HAP-1 (cell line): ENCODE data around the gene PLA2G4D.
A peak's percentile ranks its signal among the peaks of the same experiment; 100 is the strongest.

Experiments
- DNase-seq, 2 experiments: peaks; one replicate each; pipeline ENCODE4 v3.0.0-alpha.2; 2016 to 2020; ENCODE audit warnings: low spot score in 2 of 2
- H3K27me3 ChIP-seq: fragments of 250-450 bp; sonication (Bioruptor Pico); 2 replicates; pipeline ENCODE4 v1.5.1; 2020; ENCODE audit warnings: low read depth, mild to moderate bottlenecking, moderate library complexity
- H3K36me3 ChIP-seq: fragments of 250-450 bp; sonication (Bioruptor Pico); replicated peaks from 2 replicates; pipeline ENCODE4 v1.5.1; 2020; ENCODE audit warnings: mild to moderate bottlenecking
- H3K4me1 ChIP-seq: fragments of 250-450 bp; sonication (Bioruptor Pico); 2 replicates; pipeline ENCODE4 v1.5.1; 2020; ENCODE audit warnings: mild to moderate bottlenecking
- H3K4me3 ChIP-seq: fragments of 250-450 bp; sonication (Bioruptor Pico); 2 replicates; pipeline ENCODE4 v1.5.1; 2020; ENCODE audit warnings: mild to moderate bottlenecking, moderate library complexity
- H3K9me3 ChIP-seq: fragments of 250-450 bp; sonication (Bioruptor Pico); 2 replicates; pipeline ENCODE4 v1.5.1; 2020; ENCODE audit warnings: mild to moderate bottlenecking, moderate library complexity
- in situ Hi-C: fragments of 300-500 bp; cut with MboI; formaldehyde crosslinking; loops from 3 replicates; pipeline ENCODE4 v1.14.3; 2020; ENCODE audit warnings: low sequenced_read_pairs, inconsistent platforms, mixed read lengths

The PLA2G4D gene

DNA sequence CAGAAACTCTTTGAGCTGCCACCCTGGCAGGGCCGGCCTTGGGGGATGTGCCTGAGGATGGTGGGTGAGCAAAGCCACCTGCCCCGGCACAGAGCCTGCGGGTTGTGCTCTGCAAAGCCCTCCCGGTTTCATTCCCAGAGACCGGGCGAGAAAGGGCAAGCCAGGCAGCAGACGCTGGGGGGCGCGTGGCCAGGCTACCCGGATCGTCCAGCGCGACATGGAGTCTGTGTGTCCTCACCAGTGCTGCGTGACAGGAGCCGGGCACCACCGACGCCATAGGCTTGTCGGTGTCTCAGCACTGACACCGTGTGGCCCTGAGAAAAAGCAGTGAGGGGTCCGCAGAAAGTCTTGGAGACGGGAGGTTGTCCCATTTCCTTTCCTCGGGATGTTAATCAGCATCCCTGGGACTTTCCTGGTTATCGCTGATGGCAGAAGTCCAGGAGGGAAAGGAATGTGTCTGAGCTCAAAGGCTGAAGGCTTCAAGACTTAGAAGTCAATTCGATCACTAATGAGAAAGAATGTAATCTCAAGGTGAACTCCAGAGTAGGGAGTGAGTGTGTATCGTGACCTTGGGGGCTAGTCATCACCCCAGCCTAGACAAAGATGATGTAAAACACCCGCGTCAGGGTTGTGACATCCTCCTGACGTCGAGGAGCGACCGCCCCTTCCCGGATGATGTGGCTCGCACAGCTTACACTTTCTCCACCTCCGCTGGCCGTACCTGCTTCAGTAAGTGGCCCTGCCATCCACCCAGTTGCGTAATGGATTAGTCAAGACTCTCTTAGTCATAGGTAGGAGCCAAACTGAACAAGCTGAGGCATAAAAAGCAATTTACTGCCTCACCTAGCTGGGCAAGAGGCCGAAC is 37.2 kb downstream of the PLA2G4D start:
- 0 out of 2 replicates have a peak, but pooled peaks cover 2% of the 10 kb centered on the region for H3K4me1 ChIP-seq
- H3K36me3 ChIP-seq: no peaks in the 10 kb centered on the region
- no peaks in the 10 kb centered on the region for H3K9me3 ChIP-seq
- no peaks in the 10 kb centered on the region for H3K27me3 ChIP-seq
- H3K4me3 ChIP-seq: no peak overlapping the region
- DNase-seq: peak; percentile 68 to 87
- in situ Hi-C loops: no loop called here

DNA sequence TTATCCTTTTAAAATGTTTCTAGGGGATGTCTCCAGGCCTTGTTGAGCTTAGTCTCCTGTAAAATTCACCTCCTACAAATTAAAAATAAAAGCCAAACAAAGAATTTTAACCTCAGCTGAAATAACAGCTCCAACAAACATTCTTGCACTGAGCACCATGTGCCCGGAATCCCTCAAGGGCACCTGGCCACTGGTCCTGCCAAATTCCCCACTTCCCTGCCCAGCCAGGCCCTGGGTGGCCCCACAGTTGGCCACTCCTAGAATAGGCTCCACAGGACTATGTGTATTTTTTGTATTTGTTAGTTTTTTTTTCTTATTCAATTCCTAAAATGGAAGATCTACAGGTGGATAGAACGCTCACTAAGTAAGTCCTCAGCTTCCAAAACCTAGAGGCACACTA is 40.4 kb downstream of the PLA2G4D start:
- no peak for DNase-seq
- no peaks in the 10 kb centered on the region for H3K9me3 ChIP-seq
- in situ Hi-C loops: no loop called here

DNA sequence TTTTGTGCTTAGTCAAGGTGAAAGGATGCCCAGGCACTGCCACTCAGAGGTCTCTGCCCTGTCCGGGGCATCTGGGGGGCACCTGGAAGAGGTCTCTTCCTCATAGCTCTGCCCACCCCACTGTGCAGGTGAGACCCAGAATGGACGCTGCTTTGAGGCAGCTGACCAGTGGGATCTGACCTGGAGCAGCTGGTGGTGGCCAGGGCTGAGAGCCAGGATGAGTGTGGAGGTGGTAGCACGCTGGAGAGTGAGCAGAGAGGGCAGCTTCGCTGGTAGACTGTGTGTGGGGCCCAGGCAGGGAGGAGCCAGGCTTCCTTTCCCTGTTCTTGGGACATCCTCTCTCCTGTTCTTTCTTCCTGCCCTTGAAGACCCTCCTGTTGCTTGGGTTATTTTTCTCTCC is 41.4 kb downstream of the PLA2G4D start:
- H3K27me3 ChIP-seq: no peaks in the 10 kb centered on the region; the same call in 1 of the 2 replicates
- H3K36me3 ChIP-seq: no peaks in the 10 kb centered on the region
- no peaks in the 10 kb centered on the region for H3K9me3 ChIP-seq
- H3K4me1 ChIP-seq: 0 out of 2 replicates have a peak, but pooled peaks cover 2% of the 10 kb centered on the region
- DNase-seq: no peak
- no peak overlapping the region for H3K4me3 ChIP-seq
- in situ Hi-C loops: no loop called here

More for the DNA sequence above, 40.4 kb downstream of the PLA2G4D start:
- 0 out of 2 replicates have a peak, but pooled peaks cover 2% of the 10 kb centered on the region for H3K4me1 ChIP-seq
- H3K27me3 ChIP-seq: no peaks in the 10 kb centered on the region; the same call in 1 of the 2 replicates
- no peak overlapping the region for H3K4me3 ChIP-seq
- H3K36me3 ChIP-seq: no peaks in the 10 kb centered on the region

GRCh38 chr15:42050484-42051255 is 43.7 kb downstream of the PLA2G4D start:
- no peaks in the 10 kb centered on the region for H3K4me1 ChIP-seq
- no peaks in the 10 kb centered on the region for H3K36me3 ChIP-seq
- no peak for DNase-seq
- no peaks in the 10 kb centered on the region for H3K9me3 ChIP-seq
- H3K27me3 ChIP-seq: no peaks in the 10 kb centered on the region; the same call in 1 of the 2 replicates
- in situ Hi-C loops: no loop called here
- H3K4me3 ChIP-seq: no peak overlapping the region

- in situ Hi-C loops: no loop called here
- DNase-seq: no peak
Measured at GRCh38 chr15:42048821-42049200, 45.6 kb downstream of the PLA2G4D start.

DNA sequence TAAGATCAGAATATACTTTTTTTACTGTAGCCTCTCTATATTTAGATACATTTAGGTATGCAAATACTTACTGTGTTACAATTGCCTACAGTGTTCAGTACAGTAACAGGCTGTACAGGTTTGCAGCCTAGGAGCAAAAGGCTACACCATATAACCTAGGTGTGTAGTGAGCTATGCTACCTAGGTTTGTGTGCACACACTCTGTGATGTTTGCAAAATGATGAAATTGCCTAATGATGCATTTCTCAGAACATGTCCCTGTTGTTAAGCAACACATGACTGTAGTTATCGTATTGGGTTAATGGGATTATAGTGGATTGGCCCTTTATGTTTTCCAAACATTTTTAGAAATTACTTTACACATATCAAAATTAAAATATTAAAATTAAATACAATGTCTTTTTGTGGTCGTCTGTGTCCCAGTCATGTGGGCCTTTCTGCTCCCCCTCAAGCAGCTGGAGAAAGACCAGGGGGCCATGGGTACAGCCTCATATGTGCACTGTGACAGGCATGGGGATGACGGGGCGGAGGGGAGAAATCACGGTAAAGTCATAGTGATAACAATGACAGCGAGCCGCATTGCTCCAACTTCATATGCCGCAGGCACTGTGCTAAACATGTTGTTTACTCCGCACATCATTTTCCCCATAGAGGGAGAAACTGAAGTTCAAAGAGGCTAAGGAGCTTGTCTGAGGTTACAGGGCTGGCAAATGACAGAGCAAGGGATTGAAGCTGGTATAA is 46.1 kb downstream of the PLA2G4D start:
- H3K27me3 ChIP-seq: no peaks in the 10 kb centered on the region; the same call in 1 of the 2 replicates
- in situ Hi-C loops: no loop called here
- no peak for DNase-seq
- no peak overlapping the region for H3K4me3 ChIP-seq
- H3K4me1 ChIP-seq: no peaks in the 10 kb centered on the region
- H3K36me3 ChIP-seq: no peaks in the 10 kb centered on the region
- H3K9me3 ChIP-seq: no peaks in the 10 kb centered on the region

More at GRCh38 chr15:42048821-42049200, 45.6 kb downstream of the PLA2G4D start:
- H3K36me3 ChIP-seq: no peaks in the 10 kb centered on the region
- H3K9me3 ChIP-seq: no peaks in the 10 kb centered on the region
- H3K27me3 ChIP-seq: no peaks in the 10 kb centered on the region; the same call in 1 of the 2 replicates
- no peaks in the 10 kb centered on the region for H3K4me1 ChIP-seq
- no peak overlapping the region for H3K4me3 ChIP-seq

DNA sequence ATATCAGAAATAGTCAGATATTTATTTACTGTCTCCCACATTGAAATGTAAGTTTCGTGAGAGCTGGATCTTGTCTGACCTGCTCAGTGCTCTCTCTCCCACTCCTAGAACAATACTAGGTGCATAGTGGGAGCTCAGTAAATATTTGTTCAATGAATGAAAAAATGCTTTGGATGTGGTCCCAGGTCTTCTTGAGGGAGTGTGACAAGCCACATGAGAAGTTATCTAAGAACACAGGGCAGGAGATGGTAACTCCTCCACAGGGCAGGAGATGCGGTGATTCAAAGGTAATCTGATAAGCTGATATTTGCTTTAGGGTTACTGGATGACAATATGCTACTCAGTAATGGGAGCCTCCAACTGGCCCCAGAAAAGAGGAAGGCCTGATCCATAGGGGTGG is 47.8 kb downstream of the PLA2G4D start:
- in situ Hi-C loops: no loop called here
- DNase-seq: no peak

GRCh38 chr15:42045211-42045615 is 49.1 kb downstream of the PLA2G4D start:
- Histone ChIP-seq H3K4me3 (no peak overlapping the region), H3K9me3 (no peaks in the 10 kb centered on the region), H3K36me3 (no peaks in the 10 kb centered on the region), H3K27me3 (0 out of 2 replicates have a peak, but pooled peaks cover 3% of the 10 kb centered on the region), H3K4me1 (no peaks in the 10 kb centered on the region)
- in situ Hi-C loops: no loop called here
- DNase-seq: no peak

More for the DNA sequence above, 47.8 kb downstream of the PLA2G4D start:
- no peaks in the 10 kb centered on the region for H3K27me3 ChIP-seq
- H3K4me3 ChIP-seq: no peak overlapping the region
- no peaks in the 10 kb centered on the region for H3K9me3 ChIP-seq
- H3K36me3 ChIP-seq: no peaks in the 10 kb centered on the region
- H3K4me1 ChIP-seq: no peaks in the 10 kb centered on the region

DNA sequence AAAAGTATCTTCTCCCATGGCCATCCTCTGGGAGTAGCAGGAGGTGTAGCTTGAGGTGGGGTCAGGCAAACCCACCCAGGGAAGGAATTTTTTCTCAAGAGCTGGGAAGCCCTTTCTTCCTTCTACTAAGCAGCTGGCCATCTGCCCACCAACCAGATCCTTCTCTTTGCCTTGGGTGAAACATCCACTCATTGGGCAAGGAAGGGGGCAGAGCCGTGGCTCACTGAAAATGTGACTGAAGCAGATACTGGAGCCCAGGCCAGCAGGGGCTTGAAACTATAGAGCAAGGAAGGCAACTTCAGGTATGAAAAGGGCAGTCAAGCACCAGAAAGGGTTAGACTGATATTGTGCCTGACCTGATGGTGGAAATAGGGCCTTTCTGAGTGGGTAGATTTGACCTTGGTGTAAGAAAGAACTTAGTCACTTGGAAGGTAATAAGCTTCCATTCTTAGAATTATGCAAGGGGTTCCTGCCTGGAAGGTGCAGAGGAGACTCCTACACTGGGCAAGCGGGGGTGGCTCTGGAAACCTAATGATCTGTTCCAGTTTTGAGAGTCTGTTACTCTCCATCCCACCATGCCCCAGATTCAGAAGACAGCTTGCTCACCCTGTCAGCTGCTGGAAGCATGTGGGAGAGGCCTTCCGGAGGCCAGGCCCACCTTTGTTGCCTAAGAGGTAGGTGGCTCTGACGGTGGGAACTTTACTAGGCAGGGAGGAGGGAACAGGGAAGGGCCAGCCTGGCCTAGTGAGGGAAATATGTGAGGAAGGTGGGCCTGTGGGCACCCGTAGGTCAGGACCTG is 51.6 kb downstream of the PLA2G4D start:
- in situ Hi-C loops: no loop called here

DNA sequence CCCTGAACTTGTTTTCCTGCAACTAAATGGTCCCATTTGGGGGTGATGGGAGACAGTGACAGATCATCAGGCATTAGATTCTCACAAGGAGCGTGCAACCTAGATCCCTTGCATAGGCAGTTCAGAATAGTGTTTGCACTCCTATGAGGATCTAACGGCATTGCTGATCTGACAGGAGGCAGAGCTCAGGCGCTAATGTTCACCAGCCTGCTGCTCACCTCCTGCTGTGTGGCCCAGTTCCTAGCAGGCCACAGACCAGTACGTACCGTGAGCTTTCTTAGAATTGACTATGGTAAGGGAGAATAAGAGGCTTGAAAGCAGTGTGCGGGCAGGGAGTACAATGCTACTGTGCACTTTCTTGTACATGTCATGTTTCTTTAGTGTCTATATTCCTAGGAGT is 56.0 kb downstream of the PLA2G4D start:
- in situ Hi-C loops: no loop called here
- Histone ChIP-seq H3K9me3 (no peaks in the 10 kb centered on the region), H3K4me1 (no peaks in the 10 kb centered on the region), H3K4me3 (no peak overlapping the region), H3K36me3 (no peaks in the 10 kb centered on the region), H3K27me3 (0 out of 2 replicates have a peak, but pooled peaks cover 3% of the 10 kb centered on the region)
- DNase-seq: no peak

More for the DNA sequence above, 51.6 kb downstream of the PLA2G4D start:
- DNase-seq: no peak
- Histone ChIP-seq H3K27me3 (0 out of 2 replicates have a peak, but pooled peaks cover 3% of the 10 kb centered on the region), H3K4me3 (no peak overlapping the region), H3K4me1 (no peaks in the 10 kb centered on the region), H3K36me3 (no peaks in the 10 kb centered on the region), H3K9me3 (no peaks in the 10 kb centered on the region)

DNA sequence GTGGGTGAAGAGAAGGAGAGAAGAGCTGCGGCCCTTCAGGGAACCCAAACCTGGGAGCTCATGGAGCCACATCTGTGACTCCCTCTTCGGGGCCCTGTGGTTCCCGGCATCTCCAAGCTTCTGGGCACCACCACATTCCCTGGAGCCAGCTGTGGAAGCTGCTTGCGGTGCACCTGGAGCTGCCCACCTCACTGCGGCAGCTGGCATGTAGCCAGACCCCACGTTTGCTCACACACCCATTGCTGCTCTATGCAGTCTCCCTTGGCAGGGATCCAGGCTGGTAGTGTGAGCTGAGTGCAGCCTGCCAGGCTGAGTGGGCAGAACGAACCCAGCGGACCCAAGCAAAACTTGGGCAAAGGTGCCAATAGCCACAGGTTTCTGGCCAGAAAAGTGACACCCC is 56.7 kb downstream of the PLA2G4D start:
- no peaks in the 10 kb centered on the region for H3K36me3 ChIP-seq
- DNase-seq: no peak
- H3K9me3 ChIP-seq: no peaks in the 10 kb centered on the region
- in situ Hi-C loops: no loop called here
- 0 out of 2 replicates have a peak, but pooled peaks cover 3% of the 10 kb centered on the region for H3K27me3 ChIP-seq
- H3K4me1 ChIP-seq: no peaks in the 10 kb centered on the region
- no peak overlapping the region for H3K4me3 ChIP-seq

DNA sequence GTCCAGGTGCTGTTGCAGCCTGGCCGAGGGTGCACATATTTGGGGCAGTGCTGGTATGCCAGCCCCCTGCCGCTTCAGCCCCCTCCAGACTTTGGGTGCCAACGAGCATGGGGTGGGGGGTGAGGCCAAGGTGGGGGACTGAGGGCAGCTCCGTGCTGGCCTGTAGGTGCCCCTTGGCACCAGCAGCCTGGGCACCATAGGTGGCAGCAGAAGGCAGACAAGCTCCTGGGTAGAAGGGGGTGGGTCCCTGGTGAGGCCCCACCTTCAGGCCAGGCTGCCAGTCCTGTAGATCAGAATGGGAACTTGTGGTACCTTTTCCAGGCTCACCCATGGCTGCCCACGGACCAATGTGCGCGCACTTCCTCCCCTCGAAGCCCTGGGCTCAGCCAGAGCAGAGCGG is 57.4 kb downstream of the PLA2G4D start:
- H3K4me3 ChIP-seq: no peak overlapping the region
- DNase-seq: no peak
- no peaks in the 10 kb centered on the region for H3K4me1 ChIP-seq
- H3K9me3 ChIP-seq: no peaks in the 10 kb centered on the region
- in situ Hi-C loops: no loop called here
- H3K27me3 ChIP-seq: 0 out of 2 replicates have a peak, but pooled peaks cover 3% of the 10 kb centered on the region
- H3K36me3 ChIP-seq: no peaks in the 10 kb centered on the region
